NCI-H1092 (cell line): ENCODE results near the gene SRPRB.

Experiments used
- DNase-seq: peaks from one replicate; lab custom pipeline; 2025; lab: John Stamatoyannopoulos, UW

Gene SRPRB

DNA sequence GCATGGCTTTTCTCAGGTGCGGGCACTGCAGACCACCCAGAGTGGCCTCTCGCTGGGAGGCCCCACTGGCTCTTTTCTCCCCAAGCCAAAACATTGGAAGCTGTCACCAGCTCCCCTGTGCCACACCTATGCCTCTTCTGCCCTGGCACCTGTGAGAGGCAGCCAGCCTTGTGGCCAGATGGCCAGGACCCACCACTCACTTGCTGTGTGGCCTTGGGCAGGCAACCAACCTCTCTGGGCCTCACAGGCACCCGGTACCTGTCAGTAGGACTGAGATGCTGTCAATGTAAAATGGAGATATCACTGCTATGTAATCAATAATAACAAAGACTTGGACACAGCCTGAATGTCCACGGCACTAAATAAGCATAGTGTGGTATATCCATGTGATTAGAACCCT is 36.5 kb downstream of the SRPRB start:
- DNase-seq: no peak

DNA sequence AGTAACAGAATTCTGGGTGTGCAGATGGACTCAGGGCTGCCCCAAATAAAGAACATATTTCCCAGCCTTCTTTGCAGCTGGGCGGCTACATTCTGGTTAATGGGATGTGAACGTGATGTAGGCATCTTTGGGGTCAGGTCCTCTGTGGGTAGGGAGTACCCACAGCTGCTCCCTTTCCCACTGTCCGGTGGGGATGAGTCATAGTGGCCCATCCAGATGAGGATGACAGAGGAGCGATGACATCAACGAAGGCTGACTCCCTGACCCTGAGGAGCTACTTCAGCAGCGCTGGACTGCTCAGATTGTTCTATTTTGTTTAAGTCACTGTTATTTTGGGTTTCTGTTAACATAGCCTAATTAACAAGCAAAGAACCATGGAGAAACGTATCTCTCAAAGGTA is 38.0 kb downstream of the SRPRB start:
- DNase-seq: no peak

GRCh38 chr3:133845127-133845526 is 39.5 kb downstream of the SRPRB start:
- DNase-seq: no peak

DNA sequence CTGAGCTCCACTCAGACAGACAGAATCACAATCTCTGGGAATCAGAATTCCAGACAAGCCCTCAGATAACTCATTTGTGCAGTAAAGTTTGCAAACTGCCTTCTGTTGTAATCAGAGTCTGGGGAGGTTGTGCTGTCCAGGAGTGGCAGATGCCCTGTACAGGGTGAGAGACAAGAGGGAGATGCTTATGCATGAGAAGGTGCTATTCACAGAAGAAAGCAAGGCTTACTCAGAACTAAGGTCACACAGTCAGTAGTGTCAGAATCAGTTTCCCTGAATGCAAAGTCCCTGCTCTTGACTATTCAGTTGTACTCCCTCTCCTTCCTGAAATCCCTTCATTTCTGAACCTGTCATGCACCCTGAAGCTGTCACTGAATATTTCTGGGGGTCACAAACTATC is 43.7 kb downstream of the SRPRB start:
- DNase-seq: no peak

- DNase-seq: no peak
Observed at GRCh38 chr3:133850034-133850433, 44.4 kb downstream of the SRPRB start.

- DNase-seq: no peak
Observed at GRCh38 chr3:133851266-133851906, 45.8 kb downstream of the SRPRB start.

DNA sequence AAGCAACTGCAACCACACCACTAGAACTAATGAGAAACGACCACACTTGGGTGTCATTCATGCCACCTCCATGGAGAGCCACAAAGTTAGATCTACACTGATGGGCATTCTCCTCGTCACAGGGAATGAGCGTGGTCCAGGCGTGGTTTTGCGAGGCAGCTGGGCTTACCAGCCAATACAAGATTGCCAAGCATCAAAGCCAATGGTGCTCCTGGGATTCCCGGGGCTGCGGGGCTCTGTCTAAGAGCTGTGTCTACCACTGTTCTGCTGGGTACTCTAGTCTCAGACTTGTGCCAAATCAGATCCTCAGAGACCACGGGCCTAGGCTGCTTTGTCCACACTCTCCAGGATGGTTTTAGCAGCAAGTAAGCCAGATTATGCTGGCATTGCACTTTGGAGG is 46.3 kb downstream of the SRPRB start:
- no peak for DNase-seq

DNA sequence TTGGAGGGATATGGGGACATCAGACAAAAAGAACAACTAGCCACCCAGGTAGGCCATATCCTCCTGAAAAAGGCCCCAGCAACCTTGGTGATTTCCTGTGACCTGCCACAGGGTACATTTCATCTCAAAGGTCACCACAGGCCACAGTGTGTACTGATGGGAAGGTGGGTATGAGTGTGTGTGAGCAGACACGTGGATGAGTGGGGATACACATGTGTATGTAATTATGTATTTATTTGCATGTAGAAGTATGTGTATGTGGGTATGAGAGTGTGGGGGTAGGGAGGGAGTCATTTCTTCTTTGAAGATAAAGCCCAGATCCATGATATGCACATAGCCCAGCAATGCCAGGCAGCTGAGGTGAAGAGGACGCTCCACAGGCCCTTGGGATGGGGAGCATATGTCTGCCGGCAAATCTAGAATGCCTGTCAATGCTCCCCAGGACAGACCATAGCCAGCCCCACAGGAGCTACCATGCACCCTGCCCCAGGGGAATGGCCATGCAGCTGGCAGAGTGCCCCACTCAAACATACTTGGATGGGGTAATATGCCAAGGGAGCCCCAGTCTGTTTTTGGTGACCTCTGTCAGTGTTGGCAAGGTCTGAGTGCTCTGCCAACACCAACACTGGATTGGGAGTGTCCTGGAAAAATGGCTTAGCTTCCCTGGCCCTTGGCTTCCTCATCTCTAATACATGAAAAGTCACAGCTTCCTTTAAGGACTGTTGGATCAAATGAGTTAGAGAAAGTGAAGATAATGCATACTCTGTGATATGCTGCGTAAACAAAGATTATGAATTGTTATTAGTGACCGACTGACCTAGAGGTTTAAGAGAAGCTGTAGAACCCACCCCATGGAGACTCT is 47.7 kb downstream of the SRPRB start:
- no peak for DNase-seq

DNA sequence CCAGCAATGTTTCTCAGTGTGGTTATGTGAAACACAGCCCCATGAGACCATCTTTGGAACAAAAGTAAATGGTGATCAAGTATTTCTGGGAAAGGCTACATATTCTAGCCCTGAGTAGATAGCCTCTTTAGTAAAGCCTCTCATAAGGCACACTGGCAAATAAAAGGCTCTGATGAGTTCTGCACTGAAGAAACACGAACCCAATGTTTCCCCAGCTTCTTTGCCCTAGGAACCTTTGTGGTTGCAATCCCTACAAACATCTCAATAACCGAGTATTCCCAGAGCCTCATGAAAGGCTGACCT is 48.3 kb downstream of the SRPRB start:
- no peak for DNase-seq

GRCh38 chr3:133854264-133855001 is 48.8 kb downstream of the SRPRB start:
- no peak for DNase-seq

DNA sequence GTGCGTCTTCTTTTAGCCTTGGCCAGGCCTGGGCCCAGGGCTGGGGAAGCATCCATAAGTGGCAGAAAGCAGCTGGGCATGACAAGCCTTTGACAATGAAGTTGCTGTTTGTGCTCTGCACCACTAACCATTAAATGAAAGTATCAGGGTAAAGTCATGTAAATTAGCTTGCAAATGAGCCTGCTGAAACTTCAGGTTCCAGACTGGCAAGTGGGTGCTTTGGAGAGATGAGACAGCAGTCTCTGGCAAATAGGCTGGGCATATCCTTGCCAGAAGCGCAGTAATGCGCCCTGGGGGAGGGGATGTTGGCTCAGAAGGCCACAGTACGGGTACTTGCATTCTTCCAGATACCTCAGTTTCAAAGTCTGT is 49.4 kb downstream of the SRPRB start:
- no peak for DNase-seq

DNA sequence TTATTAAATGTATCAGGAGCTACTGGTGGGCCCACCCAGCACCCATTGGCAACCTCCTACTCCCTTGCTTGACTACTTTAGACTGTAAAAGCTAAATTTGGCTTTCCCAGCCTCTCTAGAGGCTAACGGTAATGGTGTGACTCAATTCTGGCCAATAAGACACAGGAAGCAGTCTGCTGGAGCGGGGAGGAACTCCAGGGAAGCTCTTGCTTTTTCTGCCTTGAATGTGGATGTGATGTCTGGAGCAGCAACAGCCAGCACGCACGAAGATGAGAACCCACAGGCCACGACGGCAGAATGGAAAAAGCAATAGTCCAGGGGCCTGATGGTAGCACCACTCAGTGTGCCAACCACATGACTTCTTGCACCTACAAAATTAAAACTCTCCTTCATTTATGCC is 50.2 kb downstream of the SRPRB start:
- DNase-seq: no peak

DNA sequence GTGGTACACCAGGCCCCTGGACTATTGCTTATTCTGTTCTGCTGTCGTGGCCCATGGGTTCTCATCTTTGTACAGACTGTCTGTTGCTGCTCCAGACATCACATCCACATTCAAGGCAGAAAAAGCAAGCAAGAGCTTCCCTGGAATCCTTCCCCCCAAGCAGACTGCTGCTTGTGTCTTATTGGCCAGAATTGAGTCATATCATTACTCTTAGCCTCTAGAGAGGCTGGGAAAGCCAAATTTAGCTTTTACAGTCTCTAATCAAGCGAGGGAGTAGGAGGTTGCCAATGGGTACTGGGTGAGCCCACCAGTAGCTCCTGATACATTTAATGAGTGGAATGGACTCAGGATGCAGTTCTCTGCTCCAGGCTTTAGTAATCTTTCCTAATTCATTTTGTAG is 50.7 kb downstream of the SRPRB start:
- DNase-seq: no peak

DNA sequence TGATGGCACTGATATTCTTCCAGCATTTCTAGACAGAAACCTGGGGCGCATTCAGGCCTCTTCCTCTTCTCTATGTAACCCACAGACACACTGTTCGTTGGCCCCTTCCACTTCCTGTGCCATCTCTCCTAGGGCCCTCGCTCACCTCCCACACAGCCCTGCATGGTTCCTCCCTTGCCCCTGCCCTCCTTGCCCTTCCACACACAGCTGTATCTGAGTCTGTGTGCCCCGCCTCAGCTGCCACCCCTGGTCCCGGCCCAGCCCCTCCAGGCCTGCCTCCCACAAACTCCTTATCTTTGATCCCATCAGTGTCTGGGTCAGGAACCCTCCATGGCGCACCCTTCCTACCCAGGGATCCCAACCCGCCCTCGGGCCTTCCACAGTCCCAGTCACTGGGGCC is 52.2 kb downstream of the SRPRB start:
- DNase-seq: no peak

DNA sequence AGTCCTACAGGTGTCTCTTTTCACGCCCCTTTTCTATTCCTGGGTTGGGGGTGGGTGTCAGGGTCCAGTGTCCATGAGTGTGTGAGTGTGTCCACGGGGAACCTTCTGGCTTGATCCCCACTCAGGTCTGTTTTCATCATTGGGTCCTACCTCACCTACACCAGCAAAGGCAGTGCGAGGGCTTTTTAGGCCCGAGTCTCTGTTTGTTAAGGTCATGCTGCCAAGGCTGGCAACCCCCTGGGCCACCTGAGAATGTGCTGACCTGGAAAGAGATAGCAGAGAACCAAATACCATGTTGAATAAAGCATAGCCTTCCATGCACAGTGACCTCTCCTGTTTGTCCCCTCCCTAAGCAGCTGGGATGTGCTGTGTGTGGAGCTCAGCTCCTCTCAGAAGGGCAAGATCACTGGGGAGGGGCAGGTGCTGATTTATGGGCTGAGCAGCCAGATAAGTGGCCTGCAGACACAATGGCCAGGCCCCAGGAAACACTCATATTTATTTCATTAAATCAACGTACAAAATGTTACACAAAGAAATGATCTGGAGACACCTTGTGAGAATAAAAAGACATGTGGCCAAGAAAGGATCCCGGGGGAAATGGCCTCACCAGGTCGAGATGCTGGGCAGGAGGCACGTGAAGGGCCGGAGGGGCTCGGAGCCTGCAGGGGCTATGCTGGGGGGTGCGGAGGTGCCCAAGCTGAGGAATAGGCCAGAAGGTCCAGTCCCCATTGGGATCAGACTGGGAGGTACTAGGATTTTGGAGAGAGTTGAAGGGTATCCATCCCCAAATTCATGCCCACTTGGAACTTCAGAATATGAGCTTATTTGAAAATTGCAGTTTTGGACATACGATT is 54.0 kb downstream of the SRPRB start:
- no peak for DNase-seq

DNA sequence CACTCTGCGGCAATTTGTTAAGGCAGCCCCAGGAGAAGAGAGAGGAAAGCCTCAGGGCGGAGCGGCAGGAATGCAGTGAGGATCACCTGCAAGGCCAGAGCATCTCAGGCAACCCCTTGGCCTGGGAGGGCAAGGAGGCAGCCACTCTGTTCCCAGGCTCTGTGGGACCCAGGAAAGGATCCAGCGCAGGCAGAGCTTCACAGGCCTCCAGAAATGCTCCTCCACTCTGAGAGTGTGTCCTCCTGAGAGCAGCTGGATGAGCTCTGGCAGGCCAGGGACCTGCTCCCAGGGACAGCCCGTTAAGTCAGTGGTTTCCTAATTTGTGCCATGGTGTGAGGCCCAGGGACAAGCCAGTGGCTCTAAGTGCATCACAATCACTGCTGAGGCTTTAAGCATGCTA is 54.9 kb downstream of the SRPRB start:
- DNase-seq: no peak

DNA sequence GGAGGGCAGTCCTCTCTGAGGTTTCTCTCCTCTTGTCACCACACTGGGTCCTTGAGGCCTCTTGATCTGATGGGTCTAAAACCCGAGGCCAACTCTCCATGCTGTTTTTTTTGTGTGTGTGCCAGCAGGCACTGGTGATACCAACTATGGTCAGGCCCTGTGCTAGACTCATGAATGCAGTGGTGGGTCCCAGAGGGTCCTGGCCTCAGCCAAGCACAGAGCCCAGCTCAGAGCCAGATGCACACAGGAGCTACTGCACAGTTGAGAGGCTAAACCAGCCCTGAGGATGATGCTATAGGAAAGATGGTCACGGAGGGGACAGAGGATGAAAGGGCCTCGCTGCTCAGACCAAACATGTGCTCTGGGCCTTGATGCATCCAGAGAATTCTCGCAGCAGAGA is 56.5 kb downstream of the SRPRB start:
- no peak for DNase-seq

GRCh38 chr3:133863911-133864310 is 58.3 kb downstream of the SRPRB start:
- DNase-seq: no peak

- DNase-seq: no peak
Observed at GRCh38 chr3:133864616-133865015, 59.0 kb downstream of the SRPRB start.

GRCh38 chr3:133865136-133865855 is 59.7 kb downstream of the SRPRB start:
- DNase-seq: no peak

- DNase-seq: no peak
Observed at GRCh38 chr3:133866141-133866540, 60.5 kb downstream of the SRPRB start.

GRCh38 chr3:133868186-133868585 is 62.6 kb downstream of the SRPRB start:
- DNase-seq: peak; percentile 7
